OCI-LY3 (cell line): ENCODE data around the gene NAE1.

Experiments
- CTCF ChIP-seq: fragments of 200-600, 300-600 bp; sonication (generic); IDR thresholded peaks from 2 replicates; pipeline ENCODE4 v1.5.1; 2014; ENCODE audit warnings: antibody characterized with exemption, low read length, low read depth
- EZH2phosphoT487 ChIP-seq: fragments of 200-600 bp; shearing (Covaris generic); IDR thresholded peaks from 2 replicates; pipeline ENCODE4 v1.6.1; 2018; ENCODE audit warnings: antibody characterized with exemption, mixed run types, low read depth

- no peak for TF ChIP-seq EZH2phosphoT487
- TF ChIP-seq CTCF = no peak
These were observed 28.1 kb upstream of the NAE1 start for GRCh38 chr16:66858740-66859396.
